PC-9 (cell line): ENCODE measurements around the gene KIAA1217. TPM values are rescaled to one million over a fixed set of nuclear protein-coding genes. Genes with fewer than 3 reads are reported as not detected.

Experiments used
- BruUV-seq: library from RNA; stranded (reverse); fragments of 400-500 nt; replicated peaks from 2 replicates; lab custom pipeline; 2021; lab: Mats Ljungman, UMichigan
- CTCF ChIA-PET: fragments of 300-600 bp; sonication (Branson Sonifier 250); formaldehyde crosslinking; loops from one replicate; lab custom pipeline; 2022; ENCODE audit warnings: antibody characterized with exemption; lab: Charles Lee
- POLR2A ChIA-PET: fragments of 300-600 bp; sonication (Branson Sonifier 250); formaldehyde crosslinking; loops from one replicate; lab custom pipeline; 2022; ENCODE audit warnings: antibody characterized with exemption; ENCODE audit not compliant: unreplicated experiment; lab: Charles Lee
- DNase-seq, 2 experiments: peaks; one replicate each; pipeline versions ENCODE4 v3.0.0 to v3.0.0-alpha.2; 2015 to 2022; ENCODE audit warnings: mixed read lengths in 1 of 2
- H2AFZ ChIP-seq: fragments of 200-600 bp; sonication (generic); 2 replicates; pipeline ENCODE4 v1.8.1; 2017; ENCODE audit warnings: antibody characterized with exemption
- H3F3A ChIP-seq: fragments of 200-600 bp; sonication (generic); 2 replicates; pipeline ENCODE4 v1.8.1; 2017; ENCODE audit warnings: antibody characterized with exemption, mild to moderate bottlenecking, low read depth; ENCODE audit not compliant: insufficient read depth
- H3K27ac ChIP-seq: fragments of 200-600 bp; sonication (generic); 2 replicates; pipeline ENCODE4 v1.6.1; 2016; ENCODE audit warnings: mixed run types
- H3K27me3 ChIP-seq: fragments of 200-600 bp; sonication (generic); 2 replicates; pipeline ENCODE4 v1.6.1; 2016; ENCODE audit warnings: low read depth, mixed run types; ENCODE audit not compliant: insufficient read depth
- H3K36me3 ChIP-seq: fragments of 200-600 bp; sonication (generic); 2 replicates; pipeline ENCODE4 v1.6.1; 2016; ENCODE audit warnings: low read depth, mixed run types
- H3K4me1 ChIP-seq: fragments of 200-600 bp; sonication (generic); replicated peaks from 2 replicates; pipeline ENCODE4 v1.6.1; 2016; ENCODE audit warnings: mixed run types; ENCODE audit not compliant: insufficient read depth
- H3K4me2 ChIP-seq: fragments of 200-600 bp; sonication (generic); 2 replicates; pipeline ENCODE4 v1.6.1; 2017; ENCODE audit warnings: mixed run types
- H3K4me3 ChIP-seq: fragments of 200-600 bp; sonication (generic); 2 replicates; pipeline ENCODE4 v1.6.1; 2016; ENCODE audit warnings: mixed run types
- H3K79me2 ChIP-seq: fragments of 200-600 bp; sonication (generic); 2 replicates; pipeline ENCODE4 v1.6.1; 2017; ENCODE audit warnings: low read depth, mixed run types
- H3K9me2 ChIP-seq: fragments of 200-600 bp; sonication (generic); 2 replicates; pipeline ENCODE4 v1.8.1; 2017; ENCODE audit warnings: mild to moderate bottlenecking; ENCODE audit not compliant: insufficient read depth
- H3K9me3 ChIP-seq: fragments of 200-600 bp; sonication (generic); 2 replicates; pipeline ENCODE4 v1.8.1; 2016; ENCODE audit warnings: low read depth; ENCODE audit not compliant: insufficient read depth
- H4K20me1 ChIP-seq: fragments of 200-600 bp; sonication (generic); 2 replicates; pipeline ENCODE4 v1.8.1; 2017; ENCODE audit not compliant: insufficient read depth
- EZH2 ChIP-seq: fragments of 200-600 bp; sonication (generic); IDR thresholded peaks from 2 replicates; pipeline ENCODE4 v1.8.0; 2017; ENCODE audit warnings: antibody characterized with exemption, low read depth
- intact Hi-C: fragments of 100-400 bp; cut with micrococcal nuclease; formaldehyde crosslinking; loops from one replicate; pipeline ENCODE4 v1.10.0; 2022; ENCODE audit not compliant: unreplicated experiment
- total RNA-seq: library from RNA; stranded (reverse); gene quantifications from 2 replicates; pipeline ENCODE4 v1.2.3, GENCODE V29; 2021
- TF ChIP-seq, protein P1 (sequence below): fragments of 200-600 bp; sonication (generic); conservative IDR thresholded peaks from 2 replicates; pipeline ENCODE4 v1.6.1; 2017; ENCODE audit warnings: mixed run types, antibody characterized with exemption, mild to moderate bottlenecking, moderate library complexity

KIAA1217 gene
- total RNA-seq, 1 experiment from 2014 or later = 41.1 TPM

DNA sequence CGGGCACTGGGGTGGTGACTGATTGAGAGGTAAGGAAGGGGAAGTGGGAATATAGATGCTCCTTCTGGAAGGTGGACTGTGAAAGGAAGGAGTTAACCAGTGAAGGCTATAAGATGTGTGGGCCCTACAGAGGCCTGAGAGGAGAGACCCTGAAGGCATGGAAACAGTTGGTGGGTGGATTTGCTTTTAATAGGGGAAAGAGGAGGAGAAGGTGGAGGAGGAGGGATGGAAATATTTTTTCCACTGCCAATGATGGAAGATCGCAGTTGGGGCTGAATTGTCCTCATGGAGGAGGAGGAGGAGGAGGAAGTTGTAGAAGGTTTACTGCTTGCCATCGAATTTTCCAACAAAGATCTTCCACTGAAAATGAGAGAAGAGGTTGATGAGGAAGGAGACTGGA is 80.3 kb downstream of the KIAA1217 start:
- ChIA-PET CTCF (no interaction called here), POLR2A (no interaction called here)
- H3K36me3 ChIP-seq = no peaks in the 10 kb centered on the region; the same call in 1 of the 2 replicates
- BruUV-seq = no TSS peak
- peaks cover 6% of the 10 kb centered on the region; the same call in 1 of the 2 replicates for H3K9me3 ChIP-seq
- H3K4me2 ChIP-seq = no peak overlapping the region
- H3F3A ChIP-seq = peaks cover 9% of the 10 kb centered on the region; the same call in 1 of the 2 replicates
- H3K27ac ChIP-seq = no peak overlapping the region
- peaks cover 13% of the 10 kb centered on the region for H3K4me1 ChIP-seq
- no peaks in the 10 kb centered on the region for H3K27me3 ChIP-seq
- H3K4me3 ChIP-seq = no peak overlapping the region
- no peaks in the 10 kb centered on the region for H4K20me1 ChIP-seq
- no peaks in the 10 kb centered on the region for H3K79me2 ChIP-seq
- intact Hi-C loops = no loop called here
- no peaks in the 10 kb centered on the region for H3K9me2 ChIP-seq
- no peak overlapping the region for H2AFZ ChIP-seq
- DNase-seq = no peak
- no peak for TF ChIP-seq EZH2
- TF ChIP-seq, protein P1, sequence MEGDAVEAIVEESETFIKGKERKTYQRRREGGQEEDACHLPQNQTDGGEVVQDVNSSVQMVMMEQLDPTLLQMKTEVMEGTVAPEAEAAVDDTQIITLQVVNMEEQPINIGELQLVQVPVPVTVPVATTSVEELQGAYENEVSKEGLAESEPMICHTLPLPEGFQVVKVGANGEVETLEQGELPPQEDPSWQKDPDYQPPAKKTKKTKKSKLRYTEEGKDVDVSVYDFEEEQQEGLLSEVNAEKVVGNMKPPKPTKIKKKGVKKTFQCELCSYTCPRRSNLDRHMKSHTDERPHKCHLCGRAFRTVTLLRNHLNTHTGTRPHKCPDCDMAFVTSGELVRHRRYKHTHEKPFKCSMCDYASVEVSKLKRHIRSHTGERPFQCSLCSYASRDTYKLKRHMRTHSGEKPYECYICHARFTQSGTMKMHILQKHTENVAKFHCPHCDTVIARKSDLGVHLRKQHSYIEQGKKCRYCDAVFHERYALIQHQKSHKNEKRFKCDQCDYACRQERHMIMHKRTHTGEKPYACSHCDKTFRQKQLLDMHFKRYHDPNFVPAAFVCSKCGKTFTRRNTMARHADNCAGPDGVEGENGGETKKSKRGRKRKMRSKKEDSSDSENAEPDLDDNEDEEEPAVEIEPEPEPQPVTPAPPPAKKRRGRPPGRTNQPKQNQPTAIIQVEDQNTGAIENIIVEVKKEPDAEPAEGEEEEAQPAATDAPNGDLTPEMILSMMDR = no peak

DNA sequence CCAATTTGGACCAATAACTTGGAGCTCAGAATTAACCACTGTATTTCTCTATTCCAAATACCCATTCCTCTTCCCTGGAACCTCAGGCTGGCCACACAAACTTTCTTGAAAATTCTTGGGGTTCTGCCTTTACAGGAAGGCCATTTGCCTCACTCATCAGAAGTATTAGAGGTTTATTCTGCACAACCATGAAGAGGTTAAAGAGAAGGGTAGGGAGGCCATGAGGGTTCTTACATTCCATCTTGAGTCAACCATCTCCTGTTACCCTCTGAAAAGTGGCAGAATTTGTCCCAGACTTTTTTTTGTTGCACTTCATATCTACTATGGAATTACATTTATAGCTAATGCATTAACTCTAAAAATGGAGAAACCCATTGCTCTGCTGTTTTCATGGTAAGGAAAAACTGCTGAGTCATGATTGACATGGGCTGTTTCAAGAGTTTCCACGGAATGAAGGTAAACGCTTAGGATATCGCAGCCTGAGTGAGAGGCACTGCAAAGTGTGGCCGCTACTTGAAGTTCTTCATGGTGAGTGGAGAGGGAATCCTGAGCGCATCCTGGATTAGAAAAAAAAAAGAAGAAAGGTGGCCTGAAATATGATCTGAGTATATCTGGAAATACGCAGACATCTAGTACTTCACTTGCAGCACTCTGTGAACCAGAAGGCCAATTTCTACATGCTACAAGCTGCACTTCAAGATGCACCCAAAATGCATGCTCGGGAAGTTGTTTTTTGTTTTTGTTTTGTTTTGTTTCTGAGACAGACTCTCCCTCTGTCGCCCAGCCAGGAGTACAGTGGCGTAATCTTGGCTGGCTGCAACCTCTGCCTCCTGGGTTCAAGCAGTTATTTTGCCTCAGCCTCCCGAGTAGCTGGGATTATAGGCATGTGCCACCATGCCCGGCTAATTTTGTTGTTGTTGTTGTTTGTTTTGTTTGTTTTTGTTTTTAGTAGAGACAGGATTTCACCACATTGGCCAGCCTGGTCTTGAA is 83.7 kb downstream of the KIAA1217 start:
- Histone ChIP-seq H3F3A (peaks cover 9% of the 10 kb centered on the region; the same call in 1 of the 2 replicates), H3K9me2 (no peaks in the 10 kb centered on the region), H3K4me1 (peaks cover 13% of the 10 kb centered on the region), H2AFZ (no peak overlapping the region), H3K27me3 (no peaks in the 10 kb centered on the region), H3K79me2 (no peaks in the 10 kb centered on the region), H3K36me3 (no peaks in the 10 kb centered on the region; the same call in 1 of the 2 replicates), H4K20me1 (no peaks in the 10 kb centered on the region), H3K4me2 (no peak overlapping the region), H3K4me3 (no peak overlapping the region), H3K27ac (peak overlapping the region; percentile 55), H3K9me3 (peaks cover 6% of the 10 kb centered on the region; the same call in 1 of the 2 replicates)
- POLR2A ChIA-PET = interaction anchor here (0.5 to 0.6 kb wide), 2 partner anchors 37 to 167 kb away, joined by 5 to 6 read pairs; no protein-coding TSS in a partner anchor
- intact Hi-C loops = loop anchor here (1.0 to 5.0 kb wide), 2 partner anchors 40 to 52 kb away; no protein-coding TSS in a partner anchor
- TF ChIP-seq, protein P1 = no peak
- TF ChIP-seq EZH2 = no peak
- BruUV-seq = no TSS peak
- CTCF ChIA-PET = interaction anchor here (0.7 kb wide), 1 partner anchor 948 kb away, joined by 3 read pairs; the partner anchor contains the start of gene C10orf67
- no peak for DNase-seq

DNA sequence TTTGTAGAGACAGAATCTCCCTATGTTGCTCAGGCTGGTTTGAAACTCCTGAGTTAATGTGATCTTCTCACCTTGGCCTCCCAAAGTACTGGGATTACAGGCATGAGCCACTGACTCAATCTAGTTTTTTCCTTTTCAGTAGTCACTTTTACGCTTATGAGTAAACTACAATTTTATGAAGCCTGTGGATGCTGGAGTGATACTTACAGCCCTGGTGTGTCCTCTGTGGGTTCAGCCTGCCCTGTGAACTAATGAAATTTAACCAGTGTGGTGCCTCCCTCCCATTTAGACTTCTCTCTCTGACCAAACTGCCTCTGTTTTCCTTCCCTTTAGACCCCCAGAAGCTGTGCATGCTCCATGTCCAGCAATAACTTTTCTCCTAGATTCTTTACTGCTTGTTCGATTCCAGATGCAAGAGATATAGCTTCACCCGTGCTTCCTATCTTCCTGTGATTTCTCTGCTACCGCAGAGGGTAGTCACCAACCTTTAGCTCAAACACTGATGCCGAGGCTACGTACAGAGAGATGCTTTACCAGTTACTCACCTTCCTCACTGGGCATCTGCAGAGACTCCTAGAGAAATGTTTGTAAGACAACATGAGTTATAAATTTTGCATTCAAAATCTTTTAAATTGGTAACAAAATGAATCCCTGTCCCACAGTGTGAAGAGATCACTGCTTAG is 90.8 kb downstream of the KIAA1217 start:
- TF ChIP-seq EZH2 = no peak
- TF ChIP-seq, protein P1 = no peak
- Histone ChIP-seq H3K27ac (no peak overlapping the region), H3K9me3 (no peaks in the 10 kb centered on the region), H2AFZ (no peak overlapping the region), H3K4me3 (no peak overlapping the region), H4K20me1 (no peaks in the 10 kb centered on the region), H3K4me1 (no peaks in the 10 kb centered on the region), H3K36me3 (no peaks in the 10 kb centered on the region), H3K9me2 (no peaks in the 10 kb centered on the region), H3K79me2 (no peaks in the 10 kb centered on the region), H3F3A (no peaks in the 10 kb centered on the region), H3K27me3 (no peaks in the 10 kb centered on the region), H3K4me2 (no peak overlapping the region)
- ChIA-PET POLR2A (interaction anchor here (0.6 to 0.7 kb wide), 2 partner anchors 133 to 814 kb away, joined by 3 to 8 read pairs; no protein-coding TSS in a partner anchor), CTCF (no interaction called here)
- intact Hi-C loops = no loop called here
- DNase-seq = peak in 1 of 2 experiments; percentile 6
- no TSS peak for BruUV-seq
